WI38 (cell line): Measurements from ENCODE around the gene DBNDD1.

Experiments used
- H3K4me3 ChIP-seq: 2 replicates; pipeline ENCODE4 v1.5.1; 2011; ENCODE audit warnings: low read depth, mild to moderate bottlenecking, control low read depth, low read length
- CTCF ChIP-seq: IDR thresholded peaks from 2 replicates; pipeline ENCODE4 v1.5.1; 2012; ENCODE audit warnings: low read depth, mild to moderate bottlenecking, control low read depth, low read length

Gene DBNDD1

GRCh38 chr16:89985219-89985618 lies 34.0 kb downstream of the DBNDD1 start:
- no peak for TF ChIP-seq CTCF
- no peak overlapping the region for H3K4me3 ChIP-seq

- no peak for TF ChIP-seq CTCF
Measured at GRCh38 chr16:89984216-89984615, 35.0 kb downstream of the DBNDD1 start.

GRCh38 chr16:89983536-89983935 lies 35.7 kb downstream of the DBNDD1 start:
- no peak for TF ChIP-seq CTCF
- no peak overlapping the region for H3K4me3 ChIP-seq

More at GRCh38 chr16:89984216-89984615, 35.0 kb downstream of the DBNDD1 start:
- H3K4me3 ChIP-seq: no peak overlapping the region

- no peak for TF ChIP-seq CTCF
- H3K4me3 ChIP-seq: no peak overlapping the region
Measured at GRCh38 chr16:89982318-89982717, 36.9 kb downstream of the DBNDD1 start.

GRCh38 chr16:89981414-89981813 lies 37.8 kb downstream of the DBNDD1 start:
- no peak for TF ChIP-seq CTCF
- no peak overlapping the region for H3K4me3 ChIP-seq

GRCh38 chr16:89974870-89975269 lies 44.4 kb downstream of the DBNDD1 start:
- no peak for TF ChIP-seq CTCF
- H3K4me3 ChIP-seq: no peak overlapping the region

GRCh38 chr16:89973654-89974335 lies 45.5 kb downstream of the DBNDD1 start:
- no peak for TF ChIP-seq CTCF
- peak overlapping the region; percentile 95 for H3K4me3 ChIP-seq
